GM18858 (cell line): Measurements from ENCODE around the gene DAPK3.
A peak's percentile ranks its signal among the peaks of the same experiment; 100 is the strongest.
"Not testable (repeated sequence)": the region's sequence is repeated elsewhere in the genome, so short reads cannot be mapped to it uniquely, and the experiment has no call there.

Experiments used
- ATAC-seq: cut with Tn5 transposase; IDR thresholded peaks from one replicate; pipeline ENCODE4 v1.9.1; 2021; ENCODE audit not compliant: unreplicated experiment

The DAPK3 gene

DNA sequence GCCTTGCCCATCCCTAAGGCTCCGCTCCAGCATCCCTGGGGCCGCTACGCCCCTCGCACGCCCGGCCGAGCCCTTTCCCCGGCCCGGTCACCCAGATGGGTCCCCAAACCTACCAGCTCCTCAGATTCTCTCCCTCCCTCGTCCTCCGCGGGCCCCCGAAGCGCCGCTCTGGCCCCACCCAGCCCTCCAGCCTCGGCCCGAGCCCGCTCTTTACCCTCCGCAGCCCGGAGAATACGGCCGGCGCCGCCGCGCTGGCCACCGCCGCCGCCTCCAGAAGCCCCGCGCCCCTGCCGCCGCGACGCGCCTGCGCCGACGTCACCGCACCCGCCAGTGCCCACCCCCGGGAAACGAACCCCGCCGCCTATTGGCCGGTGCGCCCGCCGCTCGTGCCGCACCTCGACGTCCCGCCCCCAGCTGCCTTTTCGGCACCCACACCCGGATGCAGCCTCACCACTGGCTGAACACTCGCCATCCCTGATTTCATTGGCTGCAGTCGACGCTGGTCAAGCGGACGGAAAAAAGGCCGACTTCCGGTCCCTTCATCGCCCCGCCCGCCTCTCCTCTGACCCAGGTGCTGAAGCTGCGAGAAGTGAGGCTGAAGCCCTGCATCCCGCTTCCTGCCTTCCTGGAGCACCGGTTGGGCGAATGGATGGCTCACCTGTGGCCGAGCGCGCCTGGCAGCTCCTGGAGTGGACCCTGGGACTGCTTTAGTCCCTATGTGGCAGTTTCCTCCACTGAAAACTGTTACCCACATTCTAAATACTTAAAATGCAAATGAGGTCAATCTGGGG is at the start of gene DAPK3:
Gene DAPK3, minus strand, starts transcription at position 292 of the 791 bp plus-strand sequence. CDS start 1,364 bp downstream, outside the sequence.
- ATAC-seq: peak; percentile 80

DNA sequence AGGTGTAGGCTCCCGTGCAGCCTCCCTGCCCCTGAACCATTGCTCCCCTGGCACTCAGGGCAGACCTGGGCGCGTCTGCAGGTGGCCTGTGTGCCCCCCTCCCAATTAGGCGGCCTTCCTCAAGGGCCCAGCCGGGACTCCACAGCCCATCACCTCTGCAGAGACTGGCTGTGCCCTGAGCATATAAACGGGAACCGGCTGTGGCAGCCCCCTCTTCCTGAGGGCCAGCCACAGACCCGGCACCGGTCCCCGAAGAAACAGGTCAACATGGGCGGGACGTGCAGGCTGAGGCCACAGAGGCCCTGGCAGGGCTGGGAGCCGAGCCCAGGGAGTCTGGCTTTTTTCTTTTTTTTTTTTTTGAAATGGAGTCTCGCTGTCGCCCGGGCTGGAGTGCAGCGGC is 48.7 kb upstream of the DAPK3 start:
- ATAC-seq: no peak

- no peak for ATAC-seq
Measured at GRCh38 chr19:4018775-4019504, 48.0 kb upstream of the DAPK3 start.

DNA sequence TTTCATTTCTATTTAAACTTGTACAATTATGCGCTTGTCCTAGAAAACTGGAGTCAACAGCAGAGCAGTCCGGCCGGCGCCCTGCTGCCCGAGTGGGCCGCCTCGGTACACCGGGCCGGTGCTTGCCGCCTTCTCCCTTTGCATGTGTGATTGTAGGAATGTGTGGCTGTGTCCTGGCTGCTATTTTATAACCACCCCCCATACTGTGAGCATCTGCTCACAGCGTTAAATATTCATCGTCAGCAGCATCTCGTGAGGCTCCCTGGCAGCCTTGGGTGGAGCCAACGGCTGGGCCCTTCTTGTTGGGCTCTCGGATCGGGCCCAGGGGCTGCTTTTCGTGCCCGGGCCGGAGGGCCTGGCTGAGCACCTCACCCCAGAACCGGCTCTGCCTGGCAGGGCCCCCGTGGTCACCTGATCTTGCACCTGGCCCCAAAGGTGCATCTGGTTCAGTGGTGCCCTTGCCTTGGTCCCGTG is 47.3 kb upstream of the DAPK3 start:
- no peak for ATAC-seq

GRCh38 chr19:4016903-4017638 is 46.2 kb upstream of the DAPK3 start:
- no peak for ATAC-seq

DNA sequence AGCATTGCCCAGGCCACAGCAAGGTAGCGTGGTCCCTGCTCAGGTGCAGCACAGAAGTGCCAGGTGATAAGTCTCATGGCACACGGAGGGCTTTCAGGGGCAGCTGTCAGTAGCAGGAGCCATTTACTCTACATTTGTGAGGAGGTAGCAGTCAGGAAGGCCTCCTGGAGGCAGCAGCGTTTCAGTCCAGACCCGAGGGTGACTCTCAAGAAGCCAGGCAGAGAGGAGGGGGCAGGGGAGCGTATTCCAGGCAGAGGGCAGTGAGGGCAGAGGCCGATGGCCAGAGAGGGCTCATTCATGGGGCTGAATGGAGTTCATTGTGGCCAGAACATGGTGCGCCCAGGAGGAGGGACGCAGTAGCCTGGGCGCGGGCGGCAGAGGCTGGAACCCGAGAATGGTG is 45.6 kb upstream of the DAPK3 start:
- ATAC-seq: no peak

DNA sequence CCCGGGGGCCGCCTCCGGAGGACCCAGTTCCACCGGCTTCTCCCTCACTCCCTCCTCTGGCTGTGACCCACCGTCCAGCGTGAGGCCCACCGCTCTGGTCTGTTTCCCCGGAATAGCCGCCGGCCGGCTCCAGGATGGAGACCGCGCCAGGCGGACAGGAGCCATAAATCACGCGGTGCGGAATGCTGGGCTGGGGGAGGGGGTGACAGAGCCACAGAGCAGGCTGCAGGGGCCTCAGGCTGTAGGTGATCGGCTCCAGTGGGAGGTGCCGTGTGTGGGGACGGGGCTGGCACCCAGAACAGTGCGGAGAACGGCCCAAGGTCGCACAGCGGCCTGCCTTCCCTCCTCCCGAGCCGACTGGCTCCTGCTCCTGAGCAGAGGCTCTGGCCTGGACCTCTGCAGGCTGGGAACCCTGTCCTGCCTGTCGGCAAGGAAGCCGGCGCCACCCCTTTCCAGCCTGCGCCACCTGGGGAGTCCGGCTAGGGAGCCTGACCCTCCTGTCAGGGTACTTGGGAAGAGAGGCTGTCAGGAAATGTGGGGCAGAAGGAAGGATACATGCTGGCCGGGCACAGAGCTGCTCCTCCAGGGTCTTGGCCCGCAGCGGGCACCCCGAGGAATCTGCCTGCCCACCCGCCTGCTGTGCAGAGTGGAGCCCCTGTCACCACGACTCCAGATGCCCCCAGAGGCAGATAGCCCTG is 45.0 kb upstream of the DAPK3 start:
- ATAC-seq: no peak

DNA sequence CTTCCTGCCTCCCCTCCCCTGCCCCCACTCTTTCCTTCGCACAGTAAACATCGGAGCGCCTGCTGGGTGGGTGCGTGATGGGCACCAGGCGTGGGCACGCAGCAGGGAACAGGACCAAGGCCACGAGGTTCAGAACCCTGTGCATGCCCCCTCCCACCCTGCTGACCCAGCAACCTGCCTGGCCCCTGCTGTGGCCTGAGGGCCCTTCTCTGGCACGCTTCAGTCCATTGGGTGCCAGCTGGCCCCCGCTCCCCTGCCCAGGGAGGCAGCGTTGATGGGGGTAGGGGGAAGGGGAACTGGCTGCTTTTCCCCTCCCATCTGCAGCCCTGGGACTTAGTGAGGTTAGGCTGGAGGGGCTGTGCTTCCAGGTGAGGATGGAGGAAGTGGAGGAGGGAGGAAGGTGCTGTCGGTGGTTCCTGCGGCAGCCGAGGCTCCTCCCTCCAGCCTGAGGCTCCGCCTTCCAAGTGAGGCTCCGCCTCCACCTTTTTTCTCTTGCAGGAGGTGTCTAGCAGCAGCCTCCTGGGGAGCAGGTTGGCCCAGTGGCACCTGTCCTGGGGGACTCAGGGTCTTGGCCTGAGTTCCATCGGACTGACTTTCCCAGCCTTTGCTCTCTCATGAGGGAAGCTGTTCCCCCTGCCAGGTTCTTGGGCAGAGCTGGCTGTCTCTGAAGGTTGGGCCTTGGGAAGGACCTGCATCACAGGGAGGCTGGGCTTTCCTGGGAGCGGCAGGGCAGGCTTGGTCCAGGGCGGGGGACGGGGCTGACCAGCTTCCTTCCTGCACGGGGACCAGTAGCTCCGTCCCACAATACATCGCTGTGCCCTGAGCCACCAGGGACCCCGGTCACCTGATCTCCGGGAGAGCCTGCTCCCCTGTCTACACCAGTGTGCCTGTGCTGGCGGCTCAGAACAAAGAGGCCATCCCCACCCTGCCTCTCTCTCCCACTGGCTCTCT is 43.9 kb upstream of the DAPK3 start:
- no peak for ATAC-seq

DNA sequence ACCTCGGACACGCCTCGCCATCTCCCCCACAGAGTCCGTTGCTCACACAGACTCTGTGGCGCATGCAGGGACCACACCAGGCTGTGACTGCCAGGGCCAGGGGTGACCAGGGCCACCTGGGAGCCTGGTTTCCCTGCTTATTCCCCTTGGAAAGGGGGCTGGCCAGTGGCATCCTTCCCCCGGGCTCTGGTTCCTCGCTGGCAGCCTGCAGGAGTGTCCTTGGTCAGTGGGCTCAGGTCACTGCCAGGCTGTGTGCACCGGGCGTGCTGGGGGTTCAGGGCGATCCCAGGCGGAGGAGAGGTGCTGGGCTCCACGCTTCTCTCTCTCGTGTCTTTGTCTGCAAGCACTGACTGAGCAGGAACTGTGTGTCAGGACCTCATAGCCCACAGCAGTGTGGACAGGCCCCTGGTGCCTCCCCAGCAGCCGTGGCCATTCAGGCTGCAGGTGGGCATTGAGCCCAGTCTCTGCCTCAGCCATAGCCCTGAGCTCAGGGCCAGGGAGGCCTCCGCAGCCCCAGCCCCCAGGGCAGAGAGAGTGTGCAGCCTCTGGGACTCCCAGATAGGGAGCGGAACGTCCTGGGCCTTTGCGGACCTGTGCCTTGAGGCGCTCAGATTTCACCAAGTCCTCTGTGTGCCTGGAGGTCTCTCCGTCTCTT is 43.1 kb upstream of the DAPK3 start:
- ATAC-seq: no peak

- ATAC-seq: no peak
Measured at GRCh38 chr19:4012975-4013634, 42.2 kb upstream of the DAPK3 start.

- no peak for ATAC-seq
Measured at GRCh38 chr19:4012092-4012974, 41.4 kb upstream of the DAPK3 start.

- ATAC-seq: not testable (repeated sequence)
Measured at GRCh38 chr19:4011430-4011829, 40.5 kb upstream of the DAPK3 start.

DNA sequence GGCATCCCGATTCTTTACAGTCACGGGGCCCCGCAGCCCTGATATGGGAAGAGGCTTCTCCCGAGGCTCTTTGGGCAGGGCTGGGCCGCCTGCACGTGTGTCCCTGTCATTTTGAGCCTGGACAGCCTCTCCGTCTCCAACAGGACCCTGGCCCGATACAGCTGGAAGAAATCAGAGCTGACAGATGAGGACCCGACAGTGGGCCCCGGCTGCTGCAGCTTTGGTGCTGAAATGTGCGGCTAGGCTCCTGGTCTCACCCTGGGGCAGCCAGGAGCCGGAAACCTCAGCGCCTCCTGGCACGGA is 39.9 kb upstream of the DAPK3 start:
- no peak for ATAC-seq

DNA sequence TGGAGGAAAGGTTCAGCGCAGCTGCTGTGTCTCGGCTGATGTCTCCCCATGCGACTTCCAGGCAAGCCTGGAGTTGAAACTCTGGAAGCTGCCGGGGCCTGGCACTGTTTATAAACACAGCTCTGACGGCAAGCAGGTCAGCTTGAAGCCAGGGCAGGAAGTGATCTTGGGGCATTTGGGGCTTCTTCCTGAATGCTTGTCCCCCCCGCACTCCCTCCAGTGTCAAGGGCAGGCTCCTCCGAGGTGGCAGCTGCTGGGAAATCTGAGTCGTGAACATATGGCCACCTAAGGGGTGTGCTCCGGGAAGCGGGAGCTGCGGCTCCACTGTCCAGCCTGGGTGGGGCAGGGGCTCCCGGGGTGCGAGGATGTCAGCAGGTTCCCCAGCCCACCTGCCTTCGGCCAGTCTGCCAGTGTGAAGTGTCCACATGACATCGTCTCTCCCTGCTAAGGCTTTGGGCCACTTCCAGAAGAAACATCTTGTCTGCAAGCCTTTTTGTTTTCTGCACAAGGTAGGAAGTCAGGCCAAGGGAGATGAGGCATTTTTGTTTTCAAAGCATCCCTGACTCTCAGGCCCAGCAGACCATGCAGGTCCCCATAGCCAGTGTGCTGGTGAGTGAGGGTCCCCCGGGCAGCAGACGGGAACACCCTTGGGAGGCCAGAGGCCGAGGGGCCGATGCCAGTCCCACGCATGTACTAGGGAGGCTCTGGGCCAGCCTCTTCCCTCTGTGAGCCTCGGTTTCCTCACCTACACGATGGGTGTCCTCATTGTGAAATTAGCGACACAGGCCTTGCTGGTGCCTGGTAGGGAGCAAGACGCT is 39.3 kb upstream of the DAPK3 start:
- no peak for ATAC-seq

DNA sequence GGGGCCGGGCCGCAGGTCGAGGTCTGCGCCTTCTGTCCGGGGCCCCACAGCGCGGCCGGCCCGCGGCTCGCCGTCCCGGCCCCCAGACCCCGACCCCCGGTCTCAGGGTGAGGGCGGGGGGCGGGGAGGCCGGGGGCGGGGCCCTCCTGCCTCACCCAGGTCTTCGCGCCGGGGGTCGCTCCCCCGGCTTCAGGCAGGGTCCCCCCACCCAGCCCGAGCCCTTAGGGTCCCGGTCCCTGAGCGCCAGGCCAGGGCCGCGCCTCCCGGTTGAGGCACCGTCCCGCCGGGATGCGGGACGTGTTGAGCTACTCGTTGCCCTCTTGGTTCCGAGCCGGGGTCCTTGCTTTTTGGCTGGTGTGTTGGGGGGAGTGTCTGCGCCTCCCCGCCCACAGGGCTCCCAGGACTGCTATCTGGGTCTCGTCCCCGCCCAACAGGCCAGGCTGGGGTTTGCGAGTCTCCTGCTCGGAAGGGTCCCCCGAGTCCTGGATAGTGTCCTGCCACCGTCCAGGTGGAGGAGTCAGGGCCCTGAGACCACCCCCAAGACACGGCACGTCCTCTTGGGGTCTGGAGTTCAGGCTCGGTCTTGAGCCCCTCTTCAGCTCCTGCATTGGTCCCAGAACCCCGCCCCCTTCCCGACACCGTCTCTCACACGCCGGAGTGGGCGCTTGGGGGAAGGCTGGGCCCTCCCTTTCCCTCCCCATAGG is 37.1 kb upstream of the DAPK3 start:
- no peak for ATAC-seq

- peak; percentile 75 for ATAC-seq
Measured at GRCh38 chr19:4007021-4007835, 36.3 kb upstream of the DAPK3 start, which contains the start of gene PIAS4. Gene PIAS4 (plus strand): TSS chr19:4007736. CDS start chr19:4007761, 25 bp downstream.
